Memory B cell (primary cell): ENCODE data around the gene SPDEF.

Experiments used
- ATAC-seq: fragments of 150-1000 bp; cut with Tn5 transposase; 2 replicates; pipeline ENCODE4 v1.10.0; 2021; ENCODE audit warnings: low read depth, mild to moderate bottlenecking, moderate library complexity
- DNase-seq, 2 donors: peaks; one replicate each; pipeline ENCODE4 v3.0.0; 2022; ENCODE audit warnings: low spot score in 2 of 2
- H3K27ac Mint-ChIP-seq: one replicate; pipeline ENCODE4 v1.8.0; 2022; ENCODE audit warnings: mild to moderate bottlenecking, moderate library complexity, mixed read lengths
- H3K27me3 Mint-ChIP-seq: one replicate; pipeline ENCODE4 v1.8.0; 2022; ENCODE audit warnings: mixed read lengths
- H3K36me3 Mint-ChIP-seq: one replicate; pipeline ENCODE4 v1.8.0; 2022; ENCODE audit warnings: mild to moderate bottlenecking, mixed read lengths
- H3K4me1 Mint-ChIP-seq: one replicate; pipeline ENCODE4 v1.8.0; 2022; ENCODE audit warnings: mixed read lengths
- H3K4me3 Mint-ChIP-seq: one replicate; pipeline ENCODE4 v1.8.0; 2022; ENCODE audit warnings: mild to moderate bottlenecking, moderate library complexity, mixed read lengths
- H3K9me3 Mint-ChIP-seq: one replicate; pipeline ENCODE4 v1.8.0; 2022; ENCODE audit warnings: mixed read lengths

Gene SPDEF

GRCh38 chr6:34562861-34563512, 6.9 kb upstream of the SPDEF start:
- H3K9me3 Mint-ChIP-seq = no peaks in the 10 kb centered on the region
- DNase-seq (no peak), ATAC-seq (no peak)
- H3K27ac Mint-ChIP-seq = no peak overlapping the region
- H3K4me1 Mint-ChIP-seq = no peaks in the 10 kb centered on the region
- peaks cover 10% of the 10 kb centered on the region for H3K27me3 Mint-ChIP-seq
- no peaks in the 10 kb centered on the region for H3K36me3 Mint-ChIP-seq
- H3K4me3 Mint-ChIP-seq = no peak overlapping the region

GRCh38 chr6:34562350-34562749, 6.2 kb upstream of the SPDEF start:
- Mint-ChIP-seq H3K4me1 (no peaks in the 10 kb centered on the region), H3K9me3 (no peaks in the 10 kb centered on the region), H3K36me3 (no peaks in the 10 kb centered on the region), H3K27ac (no peak overlapping the region), H3K27me3 (peaks cover 10% of the 10 kb centered on the region), H3K4me3 (no peak overlapping the region)
- no peak for ATAC-seq
- no peak for DNase-seq

GRCh38 chr6:34561227-34561530, 5.0 kb upstream of the SPDEF start:
- ATAC-seq (no peak), DNase-seq (no peak)
- Mint-ChIP-seq H3K4me1 (no peaks in the 10 kb centered on the region), H3K4me3 (no peak overlapping the region), H3K36me3 (no peaks in the 10 kb centered on the region), H3K27ac (no peak overlapping the region), H3K27me3 (peaks cover 8% of the 10 kb centered on the region), H3K9me3 (no peaks in the 10 kb centered on the region)

GRCh38 chr6:34560366-34561226, 4.5 kb upstream of the SPDEF start:
- no peak overlapping the region for H3K27ac Mint-ChIP-seq
- DNase-seq (no peak), ATAC-seq (no peak)
- no peaks in the 10 kb centered on the region for H3K36me3 Mint-ChIP-seq
- no peaks in the 10 kb centered on the region for H3K9me3 Mint-ChIP-seq
- H3K4me1 Mint-ChIP-seq = no peaks in the 10 kb centered on the region
- no peak overlapping the region for H3K4me3 Mint-ChIP-seq
- peaks cover 5% of the 10 kb centered on the region for H3K27me3 Mint-ChIP-seq

GRCh38 chr6:34559651-34560365, 3.7 kb upstream of the SPDEF start:
- Mint-ChIP-seq H3K36me3 (no peaks in the 10 kb centered on the region), H3K4me1 (no peaks in the 10 kb centered on the region), H3K27me3 (peaks cover 4% of the 10 kb centered on the region), H3K27ac (no peak overlapping the region), H3K4me3 (no peak overlapping the region), H3K9me3 (no peaks in the 10 kb centered on the region)
- DNase-seq (no peak), ATAC-seq (no peak)

- no peaks in the 10 kb centered on the region for H3K27me3 Mint-ChIP-seq
- no peak overlapping the region for H3K4me3 Mint-ChIP-seq
- peaks cover 7% of the 10 kb centered on the region for H3K4me1 Mint-ChIP-seq
- DNase-seq (no peak), ATAC-seq (no peak)
- H3K27ac Mint-ChIP-seq = no peak overlapping the region
- no peaks in the 10 kb centered on the region for H3K9me3 Mint-ChIP-seq
- no peaks in the 10 kb centered on the region for H3K36me3 Mint-ChIP-seq
Measured at GRCh38 chr6:34558172-34558714, 2.1 kb upstream of the SPDEF start.

- no peak overlapping the region for H3K27ac Mint-ChIP-seq
- H3K36me3 Mint-ChIP-seq = no peaks in the 10 kb centered on the region
- DNase-seq = no peak
- peaks cover 7% of the 10 kb centered on the region for H3K4me1 Mint-ChIP-seq
- peaks cover 3% of the 10 kb centered on the region for H3K27me3 Mint-ChIP-seq
- H3K9me3 Mint-ChIP-seq = no peaks in the 10 kb centered on the region
- no peak for ATAC-seq
- no peak overlapping the region for H3K4me3 Mint-ChIP-seq
Measured at GRCh38 chr6:34557228-34557627, 1.1 kb upstream of the SPDEF start.

GRCh38 chr6:34556493-34556892, 364 bp upstream of the SPDEF start:
- no peak for ATAC-seq
- H3K36me3 Mint-ChIP-seq = no peaks in the 10 kb centered on the region
- no peak overlapping the region for H3K27ac Mint-ChIP-seq

GRCh38 chr6:34555328-34555727, 801 bp downstream of the SPDEF start:
- ATAC-seq = no peak
- Mint-ChIP-seq H3K4me3 (no peak overlapping the region), H3K36me3 (no peaks in the 10 kb centered on the region), H3K9me3 (no peaks in the 10 kb centered on the region), H3K27me3 (peaks cover 7% of the 10 kb centered on the region), H3K27ac (no peak overlapping the region), H3K4me1 (peaks cover 7% of the 10 kb centered on the region)
- DNase-seq = no peak

More at GRCh38 chr6:34556493-34556892, 364 bp upstream of the SPDEF start:
- Mint-ChIP-seq H3K4me1 (peaks cover 7% of the 10 kb centered on the region), H3K9me3 (no peaks in the 10 kb centered on the region), H3K4me3 (no peak overlapping the region), H3K27me3 (peaks cover 7% of the 10 kb centered on the region)
- DNase-seq = no peak

GRCh38 chr6:34555007-34555322, 1.2 kb downstream of the SPDEF start:
- no peak for DNase-seq
- Mint-ChIP-seq H3K9me3 (no peaks in the 10 kb centered on the region), H3K36me3 (no peaks in the 10 kb centered on the region), H3K4me1 (peaks cover 7% of the 10 kb centered on the region), H3K27me3 (peaks cover 7% of the 10 kb centered on the region), H3K4me3 (no peak overlapping the region), H3K27ac (no peak overlapping the region)
- no peak for ATAC-seq

GRCh38 chr6:34554291-34555006, 1.7 kb downstream of the SPDEF start:
- Mint-ChIP-seq H3K4me3 (no peak overlapping the region), H3K4me1 (peaks cover 7% of the 10 kb centered on the region), H3K27ac (no peak overlapping the region), H3K36me3 (no peaks in the 10 kb centered on the region), H3K9me3 (no peaks in the 10 kb centered on the region), H3K27me3 (peaks cover 8% of the 10 kb centered on the region)
- ATAC-seq (no peak), DNase-seq (no peak)

- Mint-ChIP-seq H3K27ac (peak overlapping the region; percentile 6), H3K4me1 (peaks cover 7% of the 10 kb centered on the region), H3K9me3 (no peaks in the 10 kb centered on the region), H3K36me3 (no peaks in the 10 kb centered on the region), H3K4me3 (no peak overlapping the region), H3K27me3 (peaks cover 9% of the 10 kb centered on the region)
- DNase-seq (no peak), ATAC-seq (no peak)
Measured at GRCh38 chr6:34553750-34554149, 2.4 kb downstream of the SPDEF start.

GRCh38 chr6:34553146-34553545, 3.0 kb downstream of the SPDEF start:
- Mint-ChIP-seq H3K9me3 (no peaks in the 10 kb centered on the region), H3K4me3 (no peak overlapping the region), H3K4me1 (peaks cover 7% of the 10 kb centered on the region), H3K27ac (peak overlapping the region; percentile 6), H3K36me3 (no peaks in the 10 kb centered on the region), H3K27me3 (peaks cover 9% of the 10 kb centered on the region)
- DNase-seq = no peak
- no peak for ATAC-seq

GRCh38 chr6:34552620-34553019, 3.5 kb downstream of the SPDEF start:
- no peaks in the 10 kb centered on the region for H3K36me3 Mint-ChIP-seq
- H3K27ac Mint-ChIP-seq = no peak overlapping the region
- H3K27me3 Mint-ChIP-seq = peaks cover 9% of the 10 kb centered on the region
- H3K4me1 Mint-ChIP-seq = peaks cover 7% of the 10 kb centered on the region
- no peak overlapping the region for H3K4me3 Mint-ChIP-seq
- ATAC-seq (no peak), DNase-seq (no peak)
- no peaks in the 10 kb centered on the region for H3K9me3 Mint-ChIP-seq
